Endothelial cell (in vitro differentiated cells): ENCODE results near the gene CHM. TPM values are rescaled to one million over a fixed set of nuclear protein-coding genes. Genes with fewer than 3 reads are reported as not detected.

Experiments used
- DNase-seq: peaks from one replicate; pipeline ENCODE4 v3.0.0; 2021; ENCODE audit warnings: low spot score
- H3K27ac Mint-ChIP-seq: one replicate; pipeline ENCODE4 v1.8.0; 2021; ENCODE audit warnings: mixed read lengths, inconsistent platforms; ENCODE audit not compliant: unreplicated experiment
- H3K27me3 Mint-ChIP-seq: one replicate; pipeline ENCODE4 v1.8.0; 2021; ENCODE audit warnings: mild to moderate bottlenecking, moderate library complexity, mixed read lengths, inconsistent platforms; ENCODE audit not compliant: unreplicated experiment
- H3K36me3 Mint-ChIP-seq: one replicate; pipeline ENCODE4 v1.8.0; 2021; ENCODE audit warnings: mild to moderate bottlenecking, low read depth, mixed read lengths, inconsistent platforms; ENCODE audit not compliant: unreplicated experiment
- H3K4me1 Mint-ChIP-seq: one replicate; pipeline ENCODE4 v1.8.0; 2021; ENCODE audit warnings: mild to moderate bottlenecking, mixed read lengths, inconsistent platforms; ENCODE audit not compliant: unreplicated experiment
- H3K4me3 Mint-ChIP-seq: one replicate; pipeline ENCODE4 v1.8.0; 2021; ENCODE audit warnings: mild to moderate bottlenecking, mixed read lengths, inconsistent platforms; ENCODE audit not compliant: unreplicated experiment
- H3K9me3 Mint-ChIP-seq: one replicate; pipeline ENCODE4 v1.8.0; 2021; ENCODE audit warnings: mixed read lengths, inconsistent platforms; ENCODE audit not compliant: unreplicated experiment
- total RNA-seq: library from RNA; stranded (reverse); fragmentation: NEBNext Ultra II Directional; extraction: Animal tissue kit (Norgen Biotek cat#: 25700); gene quantifications from one replicate; pipeline ENCODE4 v1.2.1, GENCODE V29; 2021; ENCODE audit not compliant: unreplicated experiment
- TF ChIP-seq, protein P1 (sequence below): fragments of 200-600 bp; sonication (generic); IDR thresholded peaks from one replicate; pipeline ENCODE4 v1.5.0; 2021; ENCODE audit warnings: antibody characterized with exemption; ENCODE audit not compliant: unreplicated experiment

Gene CHM
- total RNA-seq, 1 donor from 2014 or later: 18.1 TPM

DNA sequence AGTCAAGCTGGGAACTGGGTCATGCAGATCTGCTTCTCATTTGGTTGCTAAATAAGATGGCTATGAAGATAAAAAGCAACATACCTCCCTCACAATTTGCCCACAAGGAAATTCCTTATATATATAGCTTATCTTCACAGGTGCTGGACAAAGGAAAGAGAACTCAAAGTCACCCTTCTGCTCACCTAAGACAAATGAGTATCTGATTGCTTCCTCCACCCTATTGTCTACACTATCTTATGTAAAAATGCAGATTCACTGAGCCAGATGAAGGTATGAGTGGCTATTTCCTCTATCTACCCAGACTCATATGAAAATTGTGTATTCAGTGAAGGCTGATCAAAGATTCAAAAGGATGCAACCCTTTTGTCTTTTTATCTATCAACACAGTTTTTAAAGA lies 50.8 kb downstream of the CHM start:
- H3K27me3 Mint-ChIP-seq: no peaks in the 10 kb centered on the region
- H3K4me3 Mint-ChIP-seq: no peak overlapping the region
- no peak overlapping the region for H3K27ac Mint-ChIP-seq
- no peaks in the 10 kb centered on the region for H3K9me3 Mint-ChIP-seq
- H3K4me1 Mint-ChIP-seq: peaks cover 4% of the 10 kb centered on the region
- DNase-seq: no peak
- H3K36me3 Mint-ChIP-seq: no peaks in the 10 kb centered on the region
- TF ChIP-seq, protein P1, sequence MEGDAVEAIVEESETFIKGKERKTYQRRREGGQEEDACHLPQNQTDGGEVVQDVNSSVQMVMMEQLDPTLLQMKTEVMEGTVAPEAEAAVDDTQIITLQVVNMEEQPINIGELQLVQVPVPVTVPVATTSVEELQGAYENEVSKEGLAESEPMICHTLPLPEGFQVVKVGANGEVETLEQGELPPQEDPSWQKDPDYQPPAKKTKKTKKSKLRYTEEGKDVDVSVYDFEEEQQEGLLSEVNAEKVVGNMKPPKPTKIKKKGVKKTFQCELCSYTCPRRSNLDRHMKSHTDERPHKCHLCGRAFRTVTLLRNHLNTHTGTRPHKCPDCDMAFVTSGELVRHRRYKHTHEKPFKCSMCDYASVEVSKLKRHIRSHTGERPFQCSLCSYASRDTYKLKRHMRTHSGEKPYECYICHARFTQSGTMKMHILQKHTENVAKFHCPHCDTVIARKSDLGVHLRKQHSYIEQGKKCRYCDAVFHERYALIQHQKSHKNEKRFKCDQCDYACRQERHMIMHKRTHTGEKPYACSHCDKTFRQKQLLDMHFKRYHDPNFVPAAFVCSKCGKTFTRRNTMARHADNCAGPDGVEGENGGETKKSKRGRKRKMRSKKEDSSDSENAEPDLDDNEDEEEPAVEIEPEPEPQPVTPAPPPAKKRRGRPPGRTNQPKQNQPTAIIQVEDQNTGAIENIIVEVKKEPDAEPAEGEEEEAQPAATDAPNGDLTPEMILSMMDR: no peak

DNA sequence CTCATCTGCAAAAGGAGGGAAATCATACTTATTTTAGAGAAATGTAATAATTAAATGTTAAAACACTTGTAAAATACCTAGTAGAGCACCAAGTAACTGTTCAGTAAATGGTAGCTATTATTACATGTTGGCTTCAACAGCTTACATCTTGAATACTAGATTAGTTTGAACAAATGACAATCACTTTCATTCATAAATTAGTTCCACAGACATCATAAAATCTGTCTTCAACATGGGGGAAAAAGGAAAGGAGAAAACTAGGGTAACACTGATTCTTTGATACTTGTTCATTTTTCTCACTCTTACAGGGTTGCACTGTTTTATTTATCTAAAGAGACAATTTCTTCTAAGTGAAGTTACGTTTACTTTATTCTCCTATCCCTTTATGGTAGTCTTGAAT lies 51.7 kb downstream of the CHM start:
- DNase-seq: no peak
- TF ChIP-seq, protein P1: no peak
- Mint-ChIP-seq H3K27ac (no peak overlapping the region), H3K9me3 (no peaks in the 10 kb centered on the region), H3K4me3 (no peak overlapping the region), H3K36me3 (no peaks in the 10 kb centered on the region), H3K4me1 (peaks cover 4% of the 10 kb centered on the region), H3K27me3 (no peaks in the 10 kb centered on the region)

DNA sequence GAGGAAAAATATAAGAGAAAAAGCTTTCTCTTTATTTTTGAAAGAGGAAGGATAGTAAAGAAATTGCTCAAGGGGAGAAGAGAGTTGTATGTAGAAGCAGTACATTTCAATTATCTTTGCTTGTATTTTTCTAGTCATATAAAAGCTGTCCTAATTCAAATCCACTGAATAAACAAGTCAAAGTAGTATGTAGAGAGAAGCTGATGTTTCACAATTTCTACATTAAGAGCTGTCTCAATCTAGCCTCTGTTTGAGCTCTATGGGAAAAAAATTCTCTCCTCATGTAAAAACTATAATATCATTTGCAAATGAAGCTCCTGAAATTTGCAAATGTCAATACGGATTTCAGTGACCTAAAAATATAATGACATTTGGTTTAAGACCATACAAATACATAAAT lies 52.6 kb downstream of the CHM start:
- Mint-ChIP-seq H3K4me3 (no peak overlapping the region), H3K27me3 (no peaks in the 10 kb centered on the region), H3K27ac (no peak overlapping the region), H3K9me3 (no peaks in the 10 kb centered on the region), H3K4me1 (peaks cover 4% of the 10 kb centered on the region), H3K36me3 (no peaks in the 10 kb centered on the region)
- DNase-seq: no peak
- TF ChIP-seq, protein P1: no peak

DNA sequence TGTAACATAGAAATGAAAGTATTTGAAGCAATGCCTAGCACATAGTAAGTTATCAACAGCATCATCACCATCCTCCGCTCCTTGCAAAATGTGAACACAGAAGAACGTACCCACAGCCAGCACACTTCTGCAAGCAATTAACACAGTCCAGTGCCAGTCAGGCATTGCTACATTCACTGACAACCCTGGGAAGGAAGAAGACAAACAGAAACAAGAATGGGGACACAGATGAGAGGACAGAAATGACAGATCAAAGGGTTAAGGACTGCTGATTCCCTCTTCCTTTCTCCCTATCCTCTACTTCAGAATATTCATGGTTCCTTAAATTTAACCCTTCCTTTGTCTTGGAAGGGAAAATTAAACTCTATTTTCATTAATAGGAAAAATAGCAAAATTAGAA lies 53.1 kb downstream of the CHM start:
- Mint-ChIP-seq H3K27me3 (no peaks in the 10 kb centered on the region), H3K4me1 (peaks cover 4% of the 10 kb centered on the region), H3K4me3 (no peak overlapping the region), H3K36me3 (no peaks in the 10 kb centered on the region), H3K9me3 (no peaks in the 10 kb centered on the region), H3K27ac (no peak overlapping the region)
- DNase-seq: no peak
- TF ChIP-seq, protein P1: no peak

DNA sequence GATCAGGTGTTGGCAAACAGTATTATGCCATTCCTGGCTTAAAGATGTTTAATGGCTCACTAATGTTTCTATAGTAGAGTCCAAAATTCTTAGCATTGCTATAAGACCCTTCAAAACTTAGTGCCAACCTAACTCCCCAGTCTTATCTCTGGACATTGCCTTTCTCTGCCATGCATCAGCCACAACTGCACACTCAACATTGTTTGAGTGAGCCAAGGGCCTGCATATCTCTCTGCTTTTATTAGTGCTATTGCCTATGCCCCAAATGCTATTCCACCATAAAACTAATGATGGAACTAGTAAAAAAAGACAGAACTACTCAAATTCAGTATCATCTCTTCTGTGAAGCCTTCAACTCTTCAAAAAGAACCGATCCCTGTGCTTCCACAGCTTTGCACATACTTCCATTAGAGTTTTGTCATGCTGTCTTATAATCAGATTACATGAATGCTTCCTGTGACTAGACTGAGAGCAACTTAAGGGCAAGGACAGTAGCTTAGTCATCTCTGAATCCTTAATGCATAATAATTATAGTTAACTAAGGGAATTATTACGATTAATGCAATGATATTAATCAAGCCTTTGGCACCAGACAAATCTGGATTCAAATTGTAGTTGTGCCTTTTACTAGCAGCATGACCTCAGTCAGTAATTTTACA lies 53.7 kb downstream of the CHM start:
- peaks cover 4% of the 10 kb centered on the region for H3K4me1 Mint-ChIP-seq
- no peaks in the 10 kb centered on the region for H3K27me3 Mint-ChIP-seq
- TF ChIP-seq, protein P1: no peak
- no peak overlapping the region for H3K4me3 Mint-ChIP-seq
- H3K9me3 Mint-ChIP-seq: no peaks in the 10 kb centered on the region
- H3K27ac Mint-ChIP-seq: no peak overlapping the region
- H3K36me3 Mint-ChIP-seq: no peaks in the 10 kb centered on the region
- no peak for DNase-seq
